Measurements from ENCODE around the gene MBNL2.
A peak's percentile ranks its signal among the peaks of the same experiment; 100 is the strongest.
"Not testable (repeated sequence)": the region's sequence is repeated elsewhere in the genome, so short reads cannot be mapped to it uniquely, and the experiment has no call there.

MBNL2 gene

GRCh38 chr13:97352012-97352411 is 129.9 kb downstream of the MBNL2 start:
- H3K4me2 ChIP-seq (ENCODE audit: low read length); H3K9ac ChIP-seq (ENCODE audit: low read depth, low read length); H3K9me3 ChIP-seq (replicated peaks; ENCODE audit: low read length); H3K27me3 ChIP-seq (ENCODE audit: control insufficient read depth, insufficient read depth, low read length); H3K4me1 ChIP-seq (ENCODE audit: control insufficient read depth, insufficient read depth, low read length); H3K4me3 ChIP-seq (ENCODE audit: low read length): not testable (repeated sequence)
- H3K36me3 ChIP-seq (ENCODE audit: insufficient read depth, low read length): peaks cover 15% of the 10 kb centered on the region

GRCh38 chr13:97352815-97353214 is 130.7 kb downstream of the MBNL2 start:
- no peaks in the 10 kb centered on the region for H3K9me3 ChIP-seq (replicated peaks; ENCODE audit: low read length)
- no peaks in the 10 kb centered on the region for H3K4me1 ChIP-seq (ENCODE audit: control insufficient read depth, insufficient read depth, low read length)
- H3K36me3 ChIP-seq (ENCODE audit: insufficient read depth, low read length): peaks cover 8% of the 10 kb centered on the region
- no peaks in the 10 kb centered on the region for H3K27me3 ChIP-seq (ENCODE audit: control insufficient read depth, insufficient read depth, low read length)
- no peak overlapping the region for H3K4me3 ChIP-seq (ENCODE audit: low read length)
- H3K4me2 ChIP-seq (ENCODE audit: low read length): no peak overlapping the region
- H3K9ac ChIP-seq (ENCODE audit: low read depth, low read length): no peak overlapping the region

- H3K36me3 ChIP-seq (ENCODE audit: insufficient read depth, low read length): peaks cover 14% of the 10 kb centered on the region
- H3K4me1 ChIP-seq (ENCODE audit: control insufficient read depth, insufficient read depth, low read length): no peaks in the 10 kb centered on the region
- H3K4me3 ChIP-seq (ENCODE audit: low read length): no peak overlapping the region
- H3K9me3 ChIP-seq (replicated peaks; ENCODE audit: low read length): no peaks in the 10 kb centered on the region
- no peak overlapping the region for H3K9ac ChIP-seq (ENCODE audit: low read depth, low read length)
- no peak overlapping the region for H3K4me2 ChIP-seq (ENCODE audit: low read length)
- no peaks in the 10 kb centered on the region for H3K27me3 ChIP-seq (ENCODE audit: control insufficient read depth, insufficient read depth, low read length)
Observed at GRCh38 chr13:97353927-97354675, 132.0 kb downstream of the MBNL2 start.

GRCh38 chr13:97354808-97355207 is 132.7 kb downstream of the MBNL2 start:
- H3K4me3 ChIP-seq (ENCODE audit: low read length): no peak overlapping the region
- no peaks in the 10 kb centered on the region for H3K4me1 ChIP-seq (ENCODE audit: control insufficient read depth, insufficient read depth, low read length)
- H3K9ac ChIP-seq (ENCODE audit: low read depth, low read length): no peak overlapping the region
- no peaks in the 10 kb centered on the region for H3K9me3 ChIP-seq (replicated peaks; ENCODE audit: low read length)
- peaks cover 14% of the 10 kb centered on the region for H3K36me3 ChIP-seq (ENCODE audit: insufficient read depth, low read length)
- H3K4me2 ChIP-seq (ENCODE audit: low read length): no peak overlapping the region
- no peaks in the 10 kb centered on the region for H3K27me3 ChIP-seq (ENCODE audit: control insufficient read depth, insufficient read depth, low read length)

GRCh38 chr13:97356592-97356991 is 134.5 kb downstream of the MBNL2 start:
- peaks cover 14% of the 10 kb centered on the region for H3K36me3 ChIP-seq (ENCODE audit: insufficient read depth, low read length)
- H3K9ac ChIP-seq (ENCODE audit: low read depth, low read length): no peak overlapping the region
- H3K4me1 ChIP-seq (ENCODE audit: control insufficient read depth, insufficient read depth, low read length): no peaks in the 10 kb centered on the region
- H3K27me3 ChIP-seq (ENCODE audit: control insufficient read depth, insufficient read depth, low read length): no peaks in the 10 kb centered on the region
- no peak overlapping the region for H3K4me2 ChIP-seq (ENCODE audit: low read length)
- H3K9me3 ChIP-seq (replicated peaks; ENCODE audit: low read length): no peaks in the 10 kb centered on the region
- no peak overlapping the region for H3K4me3 ChIP-seq (ENCODE audit: low read length)

- Histone ChIP-seq H3K27me3 (ENCODE audit: control insufficient read depth, insufficient read depth, low read length) (no peaks in the 10 kb centered on the region), H3K4me2 (ENCODE audit: low read length) (no peak overlapping the region), H3K4me3 (ENCODE audit: low read length) (no peak overlapping the region), H3K9ac (ENCODE audit: low read depth, low read length) (no peak overlapping the region), H3K36me3 (ENCODE audit: insufficient read depth, low read length) (peaks cover 14% of the 10 kb centered on the region), H3K4me1 (ENCODE audit: control insufficient read depth, insufficient read depth, low read length) (no peaks in the 10 kb centered on the region), H3K9me3 (replicated peaks; ENCODE audit: low read length) (no peaks in the 10 kb centered on the region)
Observed at GRCh38 chr13:97359181-97360057, 137.3 kb downstream of the MBNL2 start.

- Histone ChIP-seq H3K27me3 (ENCODE audit: control insufficient read depth, insufficient read depth, low read length) (no peaks in the 10 kb centered on the region), H3K4me2 (ENCODE audit: low read length) (no peak overlapping the region), H3K36me3 (ENCODE audit: insufficient read depth, low read length) (peaks cover 18% of the 10 kb centered on the region), H3K4me1 (ENCODE audit: control insufficient read depth, insufficient read depth, low read length) (no peaks in the 10 kb centered on the region), H3K9me3 (replicated peaks; ENCODE audit: low read length) (no peaks in the 10 kb centered on the region), H3K4me3 (ENCODE audit: low read length) (no peak overlapping the region), H3K9ac (ENCODE audit: low read depth, low read length) (no peak overlapping the region)
Observed at GRCh38 chr13:97360610-97361009, 138.5 kb downstream of the MBNL2 start.

- peaks cover 21% of the 10 kb centered on the region for H3K4me1 ChIP-seq (ENCODE audit: control insufficient read depth, insufficient read depth, low read length)
Observed at GRCh38 chr13:97364031-97364430, 141.9 kb downstream of the MBNL2 start.

GRCh38 chr13:97364827-97365226 is 142.7 kb downstream of the MBNL2 start:
- Histone ChIP-seq H3K9me3 (replicated peaks; ENCODE audit: low read length) (no peaks in the 10 kb centered on the region), H3K27me3 (ENCODE audit: control insufficient read depth, insufficient read depth, low read length) (no peaks in the 10 kb centered on the region), H3K4me3 (ENCODE audit: low read length) (no peak overlapping the region), H3K4me2 (ENCODE audit: low read length) (no peak overlapping the region), H3K9ac (ENCODE audit: low read depth, low read length) (no peak overlapping the region), H3K4me1 (ENCODE audit: control insufficient read depth, insufficient read depth, low read length) (peaks cover 21% of the 10 kb centered on the region), H3K36me3 (ENCODE audit: insufficient read depth, low read length) (peaks cover 12% of the 10 kb centered on the region)

More at GRCh38 chr13:97364031-97364430, 141.9 kb downstream of the MBNL2 start:
- Histone ChIP-seq H3K27me3 (ENCODE audit: control insufficient read depth, insufficient read depth, low read length) (no peaks in the 10 kb centered on the region), H3K36me3 (ENCODE audit: insufficient read depth, low read length) (peaks cover 12% of the 10 kb centered on the region), H3K4me2 (ENCODE audit: low read length) (no peak overlapping the region), H3K9ac (ENCODE audit: low read depth, low read length) (no peak overlapping the region), H3K9me3 (replicated peaks; ENCODE audit: low read length) (no peaks in the 10 kb centered on the region), H3K4me3 (ENCODE audit: low read length) (no peak overlapping the region)

GRCh38 chr13:97366172-97366688 is 144.1 kb downstream of the MBNL2 start:
- no peaks in the 10 kb centered on the region for H3K9me3 ChIP-seq (replicated peaks; ENCODE audit: low read length)
- no peak overlapping the region for H3K9ac ChIP-seq (ENCODE audit: low read depth, low read length)
- H3K36me3 ChIP-seq (ENCODE audit: insufficient read depth, low read length): peaks cover 9% of the 10 kb centered on the region
- H3K27me3 ChIP-seq (ENCODE audit: control insufficient read depth, insufficient read depth, low read length): no peaks in the 10 kb centered on the region
- no peak overlapping the region for H3K4me2 ChIP-seq (ENCODE audit: low read length)
- H3K4me1 ChIP-seq (ENCODE audit: control insufficient read depth, insufficient read depth, low read length): peaks cover 21% of the 10 kb centered on the region
- H3K4me3 ChIP-seq (ENCODE audit: low read length): no peak overlapping the region

- no peaks in the 10 kb centered on the region for H3K27me3 ChIP-seq (ENCODE audit: control insufficient read depth, insufficient read depth, low read length)
- peak overlapping the region; percentile 74 for H3K4me2 ChIP-seq (ENCODE audit: low read length)
- H3K36me3 ChIP-seq (ENCODE audit: insufficient read depth, low read length): peaks cover 12% of the 10 kb centered on the region
- H3K4me1 ChIP-seq (ENCODE audit: control insufficient read depth, insufficient read depth, low read length): peaks cover 21% of the 10 kb centered on the region
- H3K9me3 ChIP-seq (replicated peaks; ENCODE audit: low read length): no peaks in the 10 kb centered on the region
- peak overlapping the region; percentile 51 for H3K4me3 ChIP-seq (ENCODE audit: low read length)
- H3K9ac ChIP-seq (ENCODE audit: low read depth, low read length): peak overlapping the region; percentile 52
Observed at GRCh38 chr13:97367016-97367822, 145.1 kb downstream of the MBNL2 start.

Measured in skeletal muscle satellite cell (primary cell).